SK-N-SH (cell line): ENCODE data around the gene PKP4. TPM values are rescaled to one million over a fixed set of nuclear protein-coding genes. Genes with fewer than 3 reads are reported as not detected.

ENCODE experiments used
- CTCF ChIA-PET: fragments of 300-600, 350-600 bp; formaldehyde crosslinking; extraction: SDS; loops from one replicate; lab custom pipeline; 2021; lab: Yijun Ruan, JAX
- POLR2A ChIA-PET: fragments of 350-600 bp; sonication (Branson Sonifier 250); formaldehyde crosslinking; extraction: SDS; loops from one replicate; lab custom pipeline; 2020; ENCODE audit warnings: antibody characterized with exemption, inconsistent platforms; lab: Yijun Ruan, JAX
- DNase-seq: peaks from one replicate; pipeline ENCODE4 v3.0.0; 2012
- H2AFZ ChIP-seq: fragments of 200-600 bp; sonication (generic); 2 replicates; pipeline ENCODE4 v1.8.1; 2016; ENCODE audit warnings: antibody characterized with exemption, mild to moderate bottlenecking, low read depth
- H3F3A ChIP-seq: fragments of 200-600 bp; sonication (generic); replicated peaks from 2 replicates; pipeline ENCODE3; 2016; ENCODE audit warnings: antibody characterized with exemption, mild to moderate bottlenecking; ENCODE audit not compliant: insufficient read depth
- H3K27ac ChIP-seq, 2 experiments: fragments of 200-500 bp in 1 of 2; fragments of 200-600 bp in 1 of 2; sonication (Bioruptor generic) in 1 of 2; sonication (generic), shearing (Covaris generic) in 1 of 2; 2 replicates each; pipeline versions ENCODE4 v1.5.1 to v1.6.1; 2014 to 2016; ENCODE audit warnings: low read depth in 2 of 2, inconsistent platforms in 1 of 2, low read length in 1 of 2, mild to moderate bottlenecking in 1 of 2, mixed read lengths in 1 of 2
- H3K27me3 ChIP-seq: fragments of 200-600 bp; sonication (generic), shearing (Covaris generic); 2 replicates; pipeline ENCODE4 v1.6.1; 2016; ENCODE audit warnings: mixed run types; ENCODE audit not compliant: insufficient read depth
- H3K36me3 ChIP-seq, 2 experiments: fragments of 200-500 bp in 1 of 2; fragments of 200-600 bp in 1 of 2; sonication (Bioruptor generic) in 1 of 2; sonication (generic) in 1 of 2; replicated peaks in 1 of 2; 2 replicates each; pipeline versions ENCODE3 to v1.5.1; 2014 to 2016; ENCODE audit warnings: low read length in 1 of 2, mild to moderate bottlenecking in 1 of 2; ENCODE audit not compliant: insufficient read depth in 2 of 2, control insufficient read depth in 1 of 2
- H3K4me1 ChIP-seq, 2 experiments: fragments of 200-500 bp in 1 of 2; fragments of 200-600 bp in 1 of 2; sonication (Bioruptor generic) in 1 of 2; sonication (generic), shearing (Covaris generic) in 1 of 2; 2 replicates each; pipeline versions ENCODE4 v1.5.1 to v1.6.1; 2014 to 2016; ENCODE audit warnings: low read depth in 1 of 2, low read length in 1 of 2, mixed run types in 1 of 2; ENCODE audit not compliant: insufficient read depth in 2 of 2, control insufficient read depth in 1 of 2
- H3K4me2 ChIP-seq: fragments of 200-600 bp; sonication (generic), shearing (Covaris generic); 2 replicates; pipeline ENCODE4 v1.6.1; 2017; ENCODE audit warnings: mixed run types
- H3K4me3 ChIP-seq, 2 experiments: fragments of 200-500 bp in 1 of 2; fragments of 200-600 bp in 1 of 2; sonication (Bioruptor generic) in 1 of 2; sonication (generic), shearing (Covaris generic) in 1 of 2; 2 replicates each; pipeline versions ENCODE4 v1.5.1 to v1.8.1; 2014 to 2016; ENCODE audit warnings: low read depth in 2 of 2, inconsistent platforms in 1 of 2, low read length in 1 of 2, mild to moderate bottlenecking in 1 of 2, mixed read lengths in 1 of 2, moderate library complexity in 1 of 2
- H3K79me2 ChIP-seq: fragments of 200-600 bp; sonication (generic); 2 replicates; pipeline ENCODE4 v1.8.1; 2017; ENCODE audit warnings: mild to moderate bottlenecking; ENCODE audit not compliant: insufficient read depth
- H3K9ac ChIP-seq: fragments of 200-600 bp; sonication (generic); 2 replicates; pipeline ENCODE4 v1.6.1; 2017; ENCODE audit warnings: mixed run types
- H3K9me2 ChIP-seq: fragments of 200-600 bp; sonication (generic); 2 replicates; pipeline ENCODE4 v1.6.1; 2017; ENCODE audit warnings: mixed run types
- H3K9me3 ChIP-seq: fragments of 200-600 bp; sonication (generic); 2 replicates; pipeline ENCODE4 v1.6.1; 2017; ENCODE audit warnings: mixed run types, mild to moderate bottlenecking, moderate library complexity
- H4K20me1 ChIP-seq: fragments of 200-600 bp; sonication (generic); 2 replicates; pipeline ENCODE4 v1.6.1; 2017; ENCODE audit warnings: mild to moderate bottlenecking, mixed run types; ENCODE audit not compliant: insufficient read depth
- ELF1 ChIP-seq: IDR thresholded peaks from 2 replicates; pipeline ENCODE4 v1.4.0; 2012
- EZH2phosphoT487 ChIP-seq: fragments of 200-600 bp; sonication (generic); IDR thresholded peaks from 2 replicates; pipeline ENCODE4 v1.6.1; 2017; ENCODE audit warnings: low read depth, mixed run types, mild to moderate bottlenecking, antibody characterized with exemption, moderate library complexity, borderline replicate concordance
- FOXJ3 ChIP-seq: sonication (generic); formaldehyde crosslinking; IDR thresholded peaks from 2 replicates; pipeline ENCODE4 v1.5.1; 2020; ENCODE audit warnings: mild to moderate bottlenecking, missing genetic modification reagents
- FOXM1 ChIP-seq: IDR thresholded peaks from 2 replicates; pipeline ENCODE4 v1.4.0; 2012; ENCODE audit warnings: low read depth, mild to moderate bottlenecking
- GATA2 ChIP-seq: sonication (generic); formaldehyde crosslinking; IDR thresholded peaks from 2 replicates; pipeline ENCODE4 v1.5.0; 2020; ENCODE audit warnings: mild to moderate bottlenecking, missing genetic modification reagents
- MXI1 ChIP-seq: IDR thresholded peaks from 2 replicates; pipeline ENCODE4 v1.6.1; 2012; ENCODE audit warnings: mild to moderate bottlenecking, low read depth, low read length, improper control_type of control experiment
- RAD21 ChIP-seq: IDR thresholded peaks from 2 replicates; pipeline ENCODE4 v1.6.1; 2012; ENCODE audit warnings: mild to moderate bottlenecking, low read length
- RCOR1 ChIP-seq: fragments of 150-350 bp; IDR thresholded peaks from 2 replicates; pipeline ENCODE4 v1.6.1; 2017; ENCODE audit warnings: antibody characterized with exemption, low read length
- RXRA ChIP-seq: IDR thresholded peaks from 2 replicates; pipeline ENCODE4 v1.4.0; 2012; ENCODE audit warnings: low read depth, mild to moderate bottlenecking, borderline replicate concordance
- SIN3A ChIP-seq: IDR thresholded peaks from 2 replicates; pipeline ENCODE4 v1.6.1; 2012; ENCODE audit warnings: low read depth, mild to moderate bottlenecking, low read length, moderate library complexity, borderline replicate concordance
- TCF12 ChIP-seq: IDR thresholded peaks from 2 replicates; pipeline ENCODE4 v1.4.0; 2012
- TEAD4 ChIP-seq: IDR thresholded peaks from 2 replicates; pipeline ENCODE4 v1.4.0; 2012; ENCODE audit warnings: mild to moderate bottlenecking, borderline replicate concordance; ENCODE audit not compliant: insufficient read depth
- USF1 ChIP-seq: IDR thresholded peaks from 2 replicates; pipeline ENCODE4 v1.4.0; 2012; ENCODE audit warnings: low read depth, borderline replicate concordance
- YY1 ChIP-seq: IDR thresholded peaks from 2 replicates; pipeline ENCODE4 v1.4.0; 2012; ENCODE audit warnings: low read depth, mild to moderate bottlenecking
- ZBTB33 ChIP-seq: IDR thresholded peaks from 2 replicates; pipeline ENCODE4 v1.4.0; 2012; ENCODE audit warnings: low read depth, borderline replicate concordance
- WGBS: methylation state at CpG from one replicate; pipeline ENCODE4 v1.1.6; 2017; ENCODE audit warnings: low lambda C conversion rate; 5-methylcytosine and 5-hydroxymethylcytosine counted together
- polyA plus RNA-seq, 3 experiments: library from polyadenylated mRNA; depleted of rRNA; stranded (reverse); fragments of >200 nt; gene quantifications; 2 replicates each; pipeline ENCODE4 v1.2.3, GENCODE V29; 2012
- TF ChIP-seq, protein P1 (sequence below): fragments of 150-350 bp; IDR thresholded peaks from 2 replicates; pipeline ENCODE4 v1.6.1; 2016; ENCODE audit warnings: mild to moderate bottlenecking, low read depth, low read length
- TF ChIP-seq, protein P2 (sequence below): IDR thresholded peaks from 2 replicates; pipeline ENCODE4; 2012
- TF ChIP-seq, protein P3 (sequence below): fragments of 200-600 bp; sonication (generic); IDR thresholded peaks from 2 replicates; pipeline ENCODE4 v1.6.1; 2017; ENCODE audit warnings: antibody characterized with exemption, mild to moderate bottlenecking, moderate library complexity

PKP4 gene
- polyA plus RNA-seq, 1 of the 3 experiments (the other 2 are of a cell fraction), result 10.9 TPM

DNA sequence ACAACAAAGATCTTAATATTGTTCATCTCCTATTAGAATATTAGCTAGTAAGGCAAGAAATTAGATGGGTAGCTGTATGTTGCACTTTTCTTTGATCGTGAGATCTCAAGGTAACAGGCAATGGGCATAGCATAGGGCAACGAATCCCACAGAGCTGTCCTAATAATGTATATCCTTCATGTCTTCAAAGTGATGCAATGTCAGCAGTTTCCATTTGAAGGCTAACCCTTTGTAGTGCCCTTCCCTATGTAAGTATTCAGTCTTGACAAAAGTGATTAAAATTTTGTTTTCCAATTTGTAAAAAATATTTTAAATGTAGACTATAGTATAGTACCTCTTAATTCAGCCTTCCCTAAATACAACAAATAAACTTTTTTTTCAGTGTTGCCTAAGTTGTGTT lies 112.5 kb downstream of the PKP4 start:
- no peaks in the 10 kb centered on the region for H3F3A ChIP-seq
- POLR2A ChIA-PET, result no interaction called here
- H4K20me1 ChIP-seq, result no peaks in the 10 kb centered on the region
- H3K4me1 ChIP-seq, result no peaks in the 10 kb centered on the region
- no peak overlapping the region for H3K4me2 ChIP-seq
- no peaks in the 10 kb centered on the region for H3K79me2 ChIP-seq
- DNase-seq, result no peak
- H3K9ac ChIP-seq, result no peak overlapping the region
- no peak for TF ChIP-seq ELF1
- no peak for TF ChIP-seq YY1
- no peak for TF ChIP-seq RCOR1
- TF ChIP-seq, protein P1, sequence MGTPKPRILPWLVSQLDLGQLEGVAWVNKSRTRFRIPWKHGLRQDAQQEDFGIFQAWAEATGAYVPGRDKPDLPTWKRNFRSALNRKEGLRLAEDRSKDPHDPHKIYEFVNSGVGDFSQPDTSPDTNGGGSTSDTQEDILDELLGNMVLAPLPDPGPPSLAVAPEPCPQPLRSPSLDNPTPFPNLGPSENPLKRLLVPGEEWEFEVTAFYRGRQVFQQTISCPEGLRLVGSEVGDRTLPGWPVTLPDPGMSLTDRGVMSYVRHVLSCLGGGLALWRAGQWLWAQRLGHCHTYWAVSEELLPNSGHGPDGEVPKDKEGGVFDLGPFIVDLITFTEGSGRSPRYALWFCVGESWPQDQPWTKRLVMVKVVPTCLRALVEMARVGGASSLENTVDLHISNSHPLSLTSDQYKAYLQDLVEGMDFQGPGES, result no peak
- TF ChIP-seq EZH2phosphoT487, result no peak
- TF ChIP-seq RAD21, result no peak
- TF ChIP-seq MXI1, result no peak
- no peak for TF ChIP-seq TCF12
- TF ChIP-seq TEAD4, result no peak
- no peak for TF ChIP-seq USF1
- no peak for TF ChIP-seq GATA2 (CRISPR knock-in tag)
- TF ChIP-seq, protein P2, sequence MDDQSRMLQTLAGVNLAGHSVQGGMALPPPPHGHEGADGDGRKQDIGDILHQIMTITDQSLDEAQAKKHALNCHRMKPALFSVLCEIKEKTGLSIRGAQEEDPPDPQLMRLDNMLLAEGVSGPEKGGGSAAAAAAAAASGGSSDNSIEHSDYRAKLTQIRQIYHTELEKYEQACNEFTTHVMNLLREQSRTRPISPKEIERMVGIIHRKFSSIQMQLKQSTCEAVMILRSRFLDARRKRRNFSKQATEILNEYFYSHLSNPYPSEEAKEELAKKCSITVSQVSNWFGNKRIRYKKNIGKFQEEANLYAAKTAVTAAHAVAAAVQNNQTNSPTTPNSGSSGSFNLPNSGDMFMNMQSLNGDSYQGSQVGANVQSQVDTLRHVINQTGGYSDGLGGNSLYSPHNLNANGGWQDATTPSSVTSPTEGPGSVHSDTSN, result no peak
- TF ChIP-seq ZBTB33, result no peak
- TF ChIP-seq, protein P3, sequence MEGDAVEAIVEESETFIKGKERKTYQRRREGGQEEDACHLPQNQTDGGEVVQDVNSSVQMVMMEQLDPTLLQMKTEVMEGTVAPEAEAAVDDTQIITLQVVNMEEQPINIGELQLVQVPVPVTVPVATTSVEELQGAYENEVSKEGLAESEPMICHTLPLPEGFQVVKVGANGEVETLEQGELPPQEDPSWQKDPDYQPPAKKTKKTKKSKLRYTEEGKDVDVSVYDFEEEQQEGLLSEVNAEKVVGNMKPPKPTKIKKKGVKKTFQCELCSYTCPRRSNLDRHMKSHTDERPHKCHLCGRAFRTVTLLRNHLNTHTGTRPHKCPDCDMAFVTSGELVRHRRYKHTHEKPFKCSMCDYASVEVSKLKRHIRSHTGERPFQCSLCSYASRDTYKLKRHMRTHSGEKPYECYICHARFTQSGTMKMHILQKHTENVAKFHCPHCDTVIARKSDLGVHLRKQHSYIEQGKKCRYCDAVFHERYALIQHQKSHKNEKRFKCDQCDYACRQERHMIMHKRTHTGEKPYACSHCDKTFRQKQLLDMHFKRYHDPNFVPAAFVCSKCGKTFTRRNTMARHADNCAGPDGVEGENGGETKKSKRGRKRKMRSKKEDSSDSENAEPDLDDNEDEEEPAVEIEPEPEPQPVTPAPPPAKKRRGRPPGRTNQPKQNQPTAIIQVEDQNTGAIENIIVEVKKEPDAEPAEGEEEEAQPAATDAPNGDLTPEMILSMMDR, result no peak
- no peak for TF ChIP-seq SIN3A
- TF ChIP-seq FOXJ3, result no peak
- no peak for TF ChIP-seq RXRA
- TF ChIP-seq FOXM1, result no peak
- CTCF ChIA-PET, result interaction anchor here (0.8 to 1.1 kb wide), 2 partner anchors 11 to 19 kb away, joined by 3 to 4 read pairs; no protein-coding TSS in a partner anchor
- no peaks in the 10 kb centered on the region for H3K36me3 ChIP-seq
- no peaks in the 10 kb centered on the region for H3K9me2 ChIP-seq
- H3K4me3 ChIP-seq, result no peak overlapping the region
- WGBS, result 93% methylated on average over 2 of the region's 2 CpGs
- H3K9me3 ChIP-seq, result no peaks in the 10 kb centered on the region
- H3K27ac ChIP-seq, result no peak overlapping the region
- H2AFZ ChIP-seq, result no peak overlapping the region
- H3K27me3 ChIP-seq, result no peaks in the 10 kb centered on the region
